Activated naive CD4-positive, alpha-beta T cell treated with anti-CD3 and anti-CD28 coated beads, Interleukin-2, amount 50 U/mL, for 72 hours (primary cell): ENCODE measurements around the gene SCARF2. TPM values are rescaled to one million over a fixed set of nuclear protein-coding genes. Genes with fewer than 3 reads are reported as not detected.
A peak's percentile ranks its signal among the peaks of the same experiment; 100 is the strongest.
"Not testable (repeated sequence)": the region's sequence is repeated elsewhere in the genome, so short reads cannot be mapped to it uniquely, and the experiment has no call there.

Source experiments
- ATAC-seq, 2 donors: fragments of 150-1000 bp; cut with Tn5 transposase; 2 replicates each; pipeline ENCODE4 v1.10.0; 2021; ENCODE audit warnings: mild to moderate bottlenecking in 2 of 2, moderate library complexity in 2 of 2
- DNase-seq, 2 donors: peaks; one replicate each; pipeline ENCODE4 v3.0.0; 2021 to 2022; ENCODE audit warnings: low spot score in 2 of 2
- H3K27ac Mint-ChIP-seq, 2 donors: one replicate each; pipeline ENCODE4 v1.8.0; 2022; ENCODE audit warnings: mild to moderate bottlenecking in 2 of 2, mixed read lengths in 2 of 2
- H3K36me3 Mint-ChIP-seq, 2 donors: one replicate each; pipeline ENCODE4 v1.8.0; 2022; ENCODE audit warnings: mixed read lengths in 2 of 2
- H3K9me3 Mint-ChIP-seq, 2 donors: one replicate each; pipeline ENCODE4 v1.8.0; 2022; ENCODE audit warnings: mixed read lengths in 2 of 2
- total RNA-seq, 2 donors: library from RNA; stranded (reverse); gene quantifications; one replicate each; pipeline ENCODE4 v1.2.3, GENCODE V29; 2022

The SCARF2 gene
- total RNA-seq, 2 donors from 2014 or later = 0.23 to 0.91 TPM

DNA sequence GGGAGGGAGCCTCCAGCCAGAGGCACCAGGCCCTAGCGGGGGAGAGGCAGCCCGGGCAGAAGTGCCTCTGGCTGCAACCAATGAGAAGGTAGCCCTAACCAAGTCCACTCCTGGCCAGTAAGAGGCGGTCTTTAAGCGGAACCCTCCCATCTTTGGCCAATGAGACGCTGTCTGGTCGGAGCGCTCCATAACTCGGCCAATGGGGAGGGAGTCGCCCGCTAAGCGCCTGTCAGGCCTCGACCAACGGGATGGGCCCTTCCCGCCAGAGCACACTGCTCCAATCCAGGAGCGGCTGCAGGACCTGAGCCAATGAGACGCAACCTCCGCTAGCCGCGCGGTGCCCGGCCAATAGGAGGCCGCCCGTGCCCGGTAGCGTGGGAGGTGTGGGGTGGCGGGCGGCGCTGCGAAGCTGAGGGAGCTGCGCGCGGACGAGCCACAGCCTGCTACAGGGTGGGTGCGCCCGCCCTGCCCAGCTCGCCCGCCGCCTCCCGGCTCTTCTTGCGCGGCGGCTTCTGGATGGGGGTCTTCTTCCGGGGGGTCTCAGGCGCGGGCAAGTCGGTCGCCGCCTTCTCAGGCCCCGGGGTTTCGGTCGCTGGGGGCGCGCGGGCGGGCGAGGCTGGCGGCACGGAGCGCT, 12.6 kb downstream of the SCARF2 start:
- DNase-seq = peak in 1 of 2 donors; percentile 7
- Mint-ChIP-seq H3K27ac (no peak overlapping the region), H3K9me3 (no peaks in the 10 kb centered on the region), H3K36me3 (no peaks in the 10 kb centered on the region)
- ATAC-seq = no peak

- ATAC-seq = no peak
- Mint-ChIP-seq H3K36me3 (no peaks in the 10 kb centered on the region), H3K9me3 (no peaks in the 10 kb centered on the region)
These were observed 13.1 kb downstream of the SCARF2 start for GRCh38 chr22:20424568-20424931.

GRCh38 chr22:20423906-20424551, 13.6 kb downstream of the SCARF2 start:
- H3K36me3 Mint-ChIP-seq = no peaks in the 10 kb centered on the region

More at GRCh38 chr22:20424568-20424931, 13.1 kb downstream of the SCARF2 start:
- DNase-seq = no peak
- H3K27ac Mint-ChIP-seq = no peak overlapping the region

DNA sequence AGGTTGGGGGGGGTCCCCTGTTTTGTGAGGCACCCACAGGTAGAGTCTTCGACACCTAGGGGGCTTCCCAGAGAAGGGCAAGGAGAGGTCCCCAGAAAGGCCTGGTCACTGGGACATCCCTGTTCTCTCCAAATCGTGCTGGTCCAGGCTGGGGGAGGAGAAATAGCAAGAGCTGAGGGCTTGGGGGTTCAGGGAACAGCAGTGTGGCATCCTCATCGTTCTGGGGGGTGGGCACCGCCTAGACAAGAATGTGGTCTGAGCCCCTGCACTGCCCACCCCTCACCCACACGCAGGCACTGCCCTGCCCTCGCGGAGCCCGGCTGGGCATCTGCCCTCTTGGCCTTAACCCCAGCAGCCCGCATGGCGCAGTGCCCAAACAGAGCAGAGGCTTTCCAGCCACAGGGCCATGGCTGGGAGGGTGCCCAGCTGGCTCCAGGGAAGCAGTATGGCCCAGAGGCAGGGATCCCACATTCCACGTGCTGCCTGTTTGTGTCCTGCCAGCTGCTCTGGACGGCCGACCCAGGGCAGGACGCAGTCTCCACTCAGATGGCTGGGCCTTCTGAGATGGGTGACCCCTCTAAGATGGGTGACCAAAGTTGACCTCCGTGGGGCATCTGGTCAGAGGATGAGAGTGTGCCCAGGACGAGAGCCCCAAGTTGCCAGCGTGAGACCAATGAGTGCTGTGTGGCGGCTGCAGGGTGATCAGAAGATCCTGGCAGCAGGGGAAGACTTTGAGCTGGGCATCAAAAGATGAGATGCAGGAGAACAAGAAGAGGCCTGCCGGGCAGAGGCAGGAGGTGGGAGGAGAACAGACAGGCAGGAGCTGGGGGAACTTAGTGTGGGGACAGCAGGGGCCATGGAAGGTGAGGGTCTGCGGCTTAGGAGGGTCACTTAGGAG, 14.4 kb downstream of the SCARF2 start:
- H3K9me3 Mint-ChIP-seq = no peaks in the 10 kb centered on the region
- ATAC-seq (no peak), DNase-seq (no peak)
- no peak overlapping the region for H3K27ac Mint-ChIP-seq
- H3K36me3 Mint-ChIP-seq = no peaks in the 10 kb centered on the region

More at GRCh38 chr22:20423906-20424551, 13.6 kb downstream of the SCARF2 start:
- DNase-seq = no peak
- Mint-ChIP-seq H3K27ac (no peak overlapping the region), H3K9me3 (no peaks in the 10 kb centered on the region)
- no peak for ATAC-seq

GRCh38 chr22:20422271-20423007, 15.2 kb downstream of the SCARF2 start:
- peak; percentile 9 to 28 for ATAC-seq
- Mint-ChIP-seq H3K36me3 (no peaks in the 10 kb centered on the region), H3K27ac (no peak overlapping the region)

GRCh38 chr22:20421507-20421874, 16.1 kb downstream of the SCARF2 start:
- no peaks in the 10 kb centered on the region for H3K9me3 Mint-ChIP-seq
- DNase-seq (no peak), ATAC-seq (no peak)
- no peaks in the 10 kb centered on the region for H3K36me3 Mint-ChIP-seq
- no peak overlapping the region for H3K27ac Mint-ChIP-seq

More at GRCh38 chr22:20422271-20423007, 15.2 kb downstream of the SCARF2 start:
- no peak for DNase-seq
- no peaks in the 10 kb centered on the region for H3K9me3 Mint-ChIP-seq

GRCh38 chr22:20420157-20420842, 17.3 kb downstream of the SCARF2 start:
- Mint-ChIP-seq H3K9me3 (no peaks in the 10 kb centered on the region), H3K36me3 (no peaks in the 10 kb centered on the region), H3K27ac (no peak overlapping the region)
- no peak for ATAC-seq
- DNase-seq = no peak

GRCh38 chr22:20419664-20419951, 18.0 kb downstream of the SCARF2 start:
- Mint-ChIP-seq H3K9me3 (no peaks in the 10 kb centered on the region), H3K27ac (no peak overlapping the region), H3K36me3 (no peaks in the 10 kb centered on the region)
- DNase-seq (no peak), ATAC-seq (no peak)

DNA sequence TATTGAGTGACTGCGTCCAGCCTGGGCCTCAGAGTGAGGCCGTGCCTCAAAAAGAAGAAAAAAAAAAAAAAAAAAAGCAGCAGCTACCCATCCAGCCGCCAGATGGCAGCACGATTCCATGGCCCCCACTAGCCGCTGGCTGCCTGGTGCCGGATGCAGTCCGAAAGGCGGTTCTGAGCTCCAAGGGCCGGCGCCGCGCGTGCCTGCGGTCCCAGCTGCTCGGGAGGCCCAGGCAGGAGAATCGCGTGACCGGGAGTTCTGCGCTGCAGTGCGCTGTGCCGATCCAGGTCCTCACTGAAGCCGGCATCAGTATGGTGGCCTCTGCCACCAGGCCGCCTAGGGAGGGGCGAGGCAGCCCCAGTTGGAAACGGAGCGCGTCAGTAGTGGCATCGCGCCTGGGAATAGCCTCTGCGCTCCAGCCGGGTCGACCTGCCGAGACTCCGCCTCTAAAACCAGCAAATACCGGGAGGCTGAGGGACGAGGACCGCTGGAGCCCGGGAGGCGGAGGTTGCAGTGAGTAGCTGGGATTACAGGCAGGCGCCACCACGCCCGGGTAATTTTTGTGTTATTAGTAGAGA, 19.3 kb downstream of the SCARF2 start:
- ATAC-seq (peak; percentile 77 to 80), DNase-seq (peak; percentile 69 to 72)
- no peak overlapping the region for H3K27ac Mint-ChIP-seq
- no peaks in the 10 kb centered on the region for H3K9me3 Mint-ChIP-seq
- no peaks in the 10 kb centered on the region for H3K36me3 Mint-ChIP-seq

DNA sequence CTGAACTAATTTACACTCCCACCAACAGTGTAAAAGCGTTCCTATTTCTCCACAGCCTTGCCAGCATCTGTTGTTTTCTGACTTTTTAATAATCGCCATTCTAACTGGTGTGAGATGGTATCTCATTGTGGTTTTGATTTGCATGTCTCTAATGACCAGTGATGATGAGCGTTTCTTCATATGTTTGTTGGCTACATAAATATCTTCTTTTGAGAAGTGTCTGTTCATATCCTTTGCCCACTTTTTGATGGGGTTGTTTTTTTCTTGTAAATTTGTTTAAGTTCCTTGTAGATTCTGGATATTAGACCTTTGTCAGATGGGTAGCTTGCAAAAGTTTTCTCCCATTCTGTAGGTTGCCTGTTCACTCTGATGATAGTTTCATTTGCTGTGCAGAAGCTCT, 21.9 kb downstream of the SCARF2 start:
- not testable (repeated sequence) for DNase-seq, H3K9me3 Mint-ChIP-seq, H3K36me3 Mint-ChIP-seq, H3K27ac Mint-ChIP-seq, ATAC-seq

- not testable (repeated sequence) for H3K36me3 Mint-ChIP-seq, H3K9me3 Mint-ChIP-seq, H3K27ac Mint-ChIP-seq, ATAC-seq, DNase-seq
These were observed 22.4 kb downstream of the SCARF2 start for GRCh38 chr22:20415241-20415640.

GRCh38 chr22:20414450-20414849, 23.2 kb downstream of the SCARF2 start:
- DNase-seq = no peak
- H3K36me3 Mint-ChIP-seq = no peaks in the 10 kb centered on the region
- H3K27ac Mint-ChIP-seq = no peak overlapping the region
- no peak for ATAC-seq
- no peaks in the 10 kb centered on the region for H3K9me3 Mint-ChIP-seq

- ATAC-seq = no peak
- no peak for DNase-seq
- no peaks in the 10 kb centered on the region for H3K36me3 Mint-ChIP-seq
These were observed 23.6 kb downstream of the SCARF2 start for GRCh38 chr22:20414059-20414440.

GRCh38 chr22:20413217-20414058, 24.2 kb downstream of the SCARF2 start:
- DNase-seq = no peak
- H3K27ac Mint-ChIP-seq = peak overlapping the region in 1 of 2 donors; percentile 42
- H3K9me3 Mint-ChIP-seq = no peaks in the 10 kb centered on the region
- ATAC-seq = no peak
- no peaks in the 10 kb centered on the region for H3K36me3 Mint-ChIP-seq

More at GRCh38 chr22:20414059-20414440, 23.6 kb downstream of the SCARF2 start:
- Mint-ChIP-seq H3K9me3 (no peaks in the 10 kb centered on the region), H3K27ac (no peak overlapping the region)

- ATAC-seq (no peak), DNase-seq (no peak)
- Mint-ChIP-seq H3K36me3 (no peaks in the 10 kb centered on the region), H3K9me3 (no peaks in the 10 kb centered on the region), H3K27ac (peak overlapping the region in 1 of 2 donors; percentile 42)
These were observed 25.0 kb downstream of the SCARF2 start for GRCh38 chr22:20412474-20413216.
